ENCODE results near the gene CYLD. TPM values are rescaled to one million over a fixed set of nuclear protein-coding genes. Genes with fewer than 3 reads are reported as not detected.

The CYLD gene
- total RNA-seq, 1 donor from 2014 or later = 122 TPM

DNA sequence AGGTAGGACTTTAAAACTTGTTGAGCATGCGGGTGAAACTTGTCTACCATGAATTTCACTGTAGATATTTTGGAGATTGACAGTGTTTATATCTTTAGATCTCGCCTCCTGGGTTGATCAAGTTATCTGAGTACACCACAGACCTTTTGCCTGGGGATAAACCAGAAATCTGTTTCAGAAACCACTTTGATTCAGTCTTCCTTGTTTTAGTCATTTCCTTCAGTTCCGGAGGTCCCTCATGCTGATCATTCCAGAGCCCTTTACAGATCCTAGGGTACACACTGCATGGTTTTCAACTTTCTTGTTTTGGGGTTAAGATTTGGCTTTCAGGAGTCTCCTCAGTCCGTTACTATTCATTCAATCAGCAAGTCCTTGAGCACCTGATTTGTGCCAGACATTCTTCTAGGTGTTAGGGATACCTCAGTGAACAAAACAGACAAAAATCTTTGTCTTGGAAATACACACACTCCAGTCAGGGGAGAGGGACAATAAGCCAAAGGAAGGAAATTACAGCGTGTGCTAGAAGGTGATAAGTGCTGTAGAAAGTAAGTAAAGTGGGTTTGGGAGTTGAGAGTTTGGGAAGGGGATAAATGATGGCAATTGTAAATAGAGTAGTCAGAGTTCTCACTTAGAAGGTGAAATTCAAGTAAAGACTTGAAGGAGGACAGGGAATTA is 36.3 kb upstream of the CYLD start:
- CTCF ChIA-PET = no interaction called here
- peaks cover 27% of the 10 kb centered on the region for H3K4me1 Mint-ChIP-seq
- intact Hi-C loops (cut with micrococcal nuclease) = no loop called here

DNA sequence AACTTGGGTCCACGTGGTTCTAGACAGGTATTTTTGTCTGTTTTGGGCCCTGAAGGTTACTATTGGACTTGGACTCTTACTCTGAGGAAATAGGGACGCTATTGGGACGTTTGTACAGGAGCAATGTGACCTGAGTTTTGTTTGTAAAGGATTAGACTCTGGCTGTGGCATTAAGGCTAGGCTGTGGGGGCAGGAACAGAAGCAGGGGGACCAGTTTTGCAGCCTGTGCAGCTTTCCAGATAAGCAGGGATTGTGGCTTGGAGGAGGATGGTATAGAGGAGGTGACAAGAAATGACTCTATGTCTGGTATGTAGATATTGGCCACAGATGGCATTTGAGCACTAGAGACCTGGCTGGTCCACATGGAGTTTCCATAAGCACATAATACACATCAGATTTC is 35.6 kb upstream of the CYLD start:
- no peak for DNase-seq
- peaks cover 11% of the 10 kb centered on the region for H3K36me3 Mint-ChIP-seq (ENCODE audit: low read depth)
- intact Hi-C loops (cut with micrococcal nuclease) = no loop called here
- TF ChIP-seq, protein P1, sequence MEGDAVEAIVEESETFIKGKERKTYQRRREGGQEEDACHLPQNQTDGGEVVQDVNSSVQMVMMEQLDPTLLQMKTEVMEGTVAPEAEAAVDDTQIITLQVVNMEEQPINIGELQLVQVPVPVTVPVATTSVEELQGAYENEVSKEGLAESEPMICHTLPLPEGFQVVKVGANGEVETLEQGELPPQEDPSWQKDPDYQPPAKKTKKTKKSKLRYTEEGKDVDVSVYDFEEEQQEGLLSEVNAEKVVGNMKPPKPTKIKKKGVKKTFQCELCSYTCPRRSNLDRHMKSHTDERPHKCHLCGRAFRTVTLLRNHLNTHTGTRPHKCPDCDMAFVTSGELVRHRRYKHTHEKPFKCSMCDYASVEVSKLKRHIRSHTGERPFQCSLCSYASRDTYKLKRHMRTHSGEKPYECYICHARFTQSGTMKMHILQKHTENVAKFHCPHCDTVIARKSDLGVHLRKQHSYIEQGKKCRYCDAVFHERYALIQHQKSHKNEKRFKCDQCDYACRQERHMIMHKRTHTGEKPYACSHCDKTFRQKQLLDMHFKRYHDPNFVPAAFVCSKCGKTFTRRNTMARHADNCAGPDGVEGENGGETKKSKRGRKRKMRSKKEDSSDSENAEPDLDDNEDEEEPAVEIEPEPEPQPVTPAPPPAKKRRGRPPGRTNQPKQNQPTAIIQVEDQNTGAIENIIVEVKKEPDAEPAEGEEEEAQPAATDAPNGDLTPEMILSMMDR (IDR thresholded peaks at IDR 0.05) = no peak
- ATAC-seq (ENCODE audit: low read depth) = no peak
- H3K27me3 Mint-ChIP-seq = no peaks in the 10 kb centered on the region
- peaks cover 27% of the 10 kb centered on the region for H3K4me1 Mint-ChIP-seq
- no peak overlapping the region for H3K27ac Mint-ChIP-seq
- ChIA-PET CTCF (no interaction called here), POLR2A (no interaction called here)
- H3K9me3 Mint-ChIP-seq = peaks cover 20% of the 10 kb centered on the region
- H3K4me3 Mint-ChIP-seq = no peak overlapping the region

More for the DNA sequence above, 36.3 kb upstream of the CYLD start:
- peaks cover 11% of the 10 kb centered on the region for H3K36me3 Mint-ChIP-seq (ENCODE audit: low read depth)
- TF ChIP-seq, protein P1 (IDR thresholded peaks at IDR 0.05) = no peak
- no peak overlapping the region for H3K4me3 Mint-ChIP-seq
- H3K9me3 Mint-ChIP-seq = peaks cover 20% of the 10 kb centered on the region
- no peak overlapping the region for H3K27ac Mint-ChIP-seq
- no peak for ATAC-seq (ENCODE audit: low read depth)
- no peaks in the 10 kb centered on the region for H3K27me3 Mint-ChIP-seq
- no peak for DNase-seq
- POLR2A ChIA-PET = no interaction called here

DNA sequence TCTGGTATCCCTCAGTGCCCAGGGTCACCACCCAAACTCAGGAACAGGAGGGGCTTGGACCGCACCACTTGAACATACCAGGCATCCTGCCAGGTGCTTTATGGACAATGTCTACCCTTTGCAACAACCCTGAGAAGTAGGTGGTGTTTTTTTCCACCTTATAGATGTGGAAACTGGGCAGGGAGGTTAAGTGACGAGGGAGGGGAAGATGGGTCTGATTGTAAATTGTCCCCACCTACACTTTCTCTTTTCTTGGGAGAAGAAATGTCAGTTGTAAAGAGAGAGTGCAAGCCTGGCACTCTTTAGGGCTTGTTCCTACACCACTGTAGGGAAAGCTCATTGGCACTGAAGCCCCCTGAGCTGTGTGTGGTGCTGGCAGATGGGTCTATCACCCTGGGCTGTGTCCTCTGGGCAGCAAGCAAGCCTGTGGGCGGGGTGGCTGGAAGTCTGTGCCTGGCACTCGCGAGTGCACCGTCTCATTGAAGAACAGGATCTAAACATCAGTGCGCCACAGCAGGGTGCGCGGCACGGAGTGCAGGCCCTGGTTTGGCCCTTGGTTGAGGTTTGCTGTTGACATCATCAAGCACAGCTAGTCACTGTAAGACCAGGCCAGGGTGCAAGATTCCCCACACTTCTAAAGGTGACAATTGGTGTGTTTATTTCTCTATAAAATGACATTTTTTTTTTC is 33.4 kb upstream of the CYLD start:
- H3K4me3 Mint-ChIP-seq = no peak overlapping the region
- CTCF ChIA-PET = interaction anchor here (0.6 kb wide), 1 partner anchor 28 kb away, joined by 3 read pairs; the partner anchor contains the start of gene SNX20
- H3K27me3 Mint-ChIP-seq = no peaks in the 10 kb centered on the region
- no peak overlapping the region for H3K27ac Mint-ChIP-seq
- TF ChIP-seq, protein P1 (IDR thresholded peaks at IDR 0.05) = no peak
- peaks cover 20% of the 10 kb centered on the region for H3K9me3 Mint-ChIP-seq
- ATAC-seq (ENCODE audit: low read depth) = no peak
- POLR2A ChIA-PET = interaction anchor here (1.2 kb wide), 1 partner anchor 33 kb away, joined by 3 read pairs; no protein-coding TSS in a partner anchor
- H3K36me3 Mint-ChIP-seq (ENCODE audit: low read depth) = peaks cover 11% of the 10 kb centered on the region
- DNase-seq = no peak
- peaks cover 23% of the 10 kb centered on the region for H3K4me1 Mint-ChIP-seq
- intact Hi-C loops (cut with micrococcal nuclease) = no loop called here

DNA sequence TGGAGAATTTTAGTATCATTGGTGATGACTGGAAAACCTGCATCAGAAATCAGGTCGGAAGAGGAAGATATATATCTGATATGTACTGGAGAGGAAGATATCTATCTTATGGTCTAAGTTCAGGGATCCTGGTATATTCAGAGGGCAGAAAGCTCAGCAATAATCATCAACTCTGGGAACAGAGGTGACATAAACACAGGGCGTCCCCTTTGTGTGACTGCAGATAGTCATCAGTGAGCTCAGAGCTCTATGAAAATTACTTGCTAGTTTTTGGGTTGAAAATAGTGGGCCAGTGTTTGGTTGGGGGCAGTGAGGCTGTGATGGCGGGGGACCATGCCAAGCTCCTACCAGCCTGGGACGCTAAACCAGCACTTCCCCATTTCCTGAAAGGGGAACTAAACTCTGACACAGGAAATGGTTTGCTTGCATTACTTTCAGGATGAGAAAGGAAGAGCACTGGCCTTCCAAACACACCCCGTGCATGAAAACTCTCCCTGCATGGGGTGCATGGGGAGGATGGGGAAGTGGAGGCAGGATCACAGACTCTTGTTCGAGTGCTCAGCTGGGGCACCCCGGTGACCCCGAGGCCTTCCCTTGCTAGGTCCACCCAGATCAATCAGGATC is 32.7 kb upstream of the CYLD start:
- CTCF ChIA-PET = no interaction called here
- H3K9me3 Mint-ChIP-seq = peaks cover 15% of the 10 kb centered on the region
- ATAC-seq (ENCODE audit: low read depth) (peak; percentile 79), DNase-seq (no peak)
- peak overlapping the region; percentile 9 for H3K4me3 Mint-ChIP-seq
- peaks cover 8% of the 10 kb centered on the region for H3K36me3 Mint-ChIP-seq (ENCODE audit: low read depth)
- intact Hi-C loops (cut with micrococcal nuclease) = no loop called here
- H3K4me1 Mint-ChIP-seq = peaks cover 23% of the 10 kb centered on the region
- TF ChIP-seq, protein P1 (IDR thresholded peaks at IDR 0.05) = no peak
- H3K27me3 Mint-ChIP-seq = no peaks in the 10 kb centered on the region
- POLR2A ChIA-PET = interaction anchor here (1.2 kb wide), 1 partner anchor 32 kb away, joined by 3 read pairs; no protein-coding TSS in a partner anchor
- H3K27ac Mint-ChIP-seq = peak overlapping the region; percentile 10

DNA sequence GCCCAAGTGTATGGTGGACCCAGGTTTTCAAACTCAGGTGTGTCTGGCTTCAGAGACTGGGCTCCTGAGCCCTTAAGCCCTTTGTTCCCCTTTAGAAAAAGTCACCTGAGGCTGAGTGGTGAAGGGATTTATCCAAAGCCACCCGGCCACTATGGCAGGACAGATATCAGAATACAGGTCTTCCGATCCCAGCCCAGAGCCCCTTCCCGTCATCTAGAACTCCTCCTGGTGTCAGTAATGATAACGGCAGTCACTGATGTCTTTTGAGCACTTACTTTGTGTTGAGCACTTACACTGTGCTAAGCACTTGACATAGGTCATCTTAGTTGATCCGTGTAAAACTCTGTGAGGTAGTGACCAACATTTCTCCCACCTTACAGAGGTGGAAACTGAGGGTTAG is 31.9 kb upstream of the CYLD start:
- Mint-ChIP-seq H3K27me3 (no peaks in the 10 kb centered on the region), H3K36me3 (ENCODE audit: low read depth) (peaks cover 4% of the 10 kb centered on the region), H3K27ac (peak overlapping the region; percentile 25), H3K4me3 (no peak overlapping the region), H3K9me3 (peaks cover 10% of the 10 kb centered on the region), H3K4me1 (peaks cover 23% of the 10 kb centered on the region)
- POLR2A ChIA-PET = no interaction called here
- TF ChIP-seq, protein P1 (IDR thresholded peaks at IDR 0.05) = no peak
- DNase-seq (no peak), ATAC-seq (ENCODE audit: low read depth) (no peak)
- intact Hi-C loops (cut with micrococcal nuclease) = no loop called here
- CTCF ChIA-PET = no interaction called here
